DMS79 (cell line): ENCODE results near the gene TYMP.
A peak's percentile ranks its signal among the peaks of the same experiment; 100 is the strongest.

Experiments
- DNase-seq: peaks from one replicate; lab custom pipeline; 2025; lab: John Stamatoyannopoulos, UW

The TYMP gene

GRCh38 chr22:50505276-50505775, 24.5 kb downstream of the TYMP start:
- DNase-seq: no peak

- no peak for DNase-seq
Observed at GRCh38 chr22:50504369-50505211, 25.2 kb downstream of the TYMP start.

- no peak for DNase-seq
Observed at GRCh38 chr22:50503475-50504145, 26.2 kb downstream of the TYMP start.

GRCh38 chr22:50502628-50503474, 27.0 kb downstream of the TYMP start:
- no peak for DNase-seq

GRCh38 chr22:50502096-50502495, 27.7 kb downstream of the TYMP start:
- DNase-seq: no peak

- DNase-seq: no peak
Observed at GRCh38 chr22:50500452-50500851, 29.4 kb downstream of the TYMP start.

GRCh38 chr22:50498322-50498890, 31.4 kb downstream of the TYMP start:
- peak; percentile 38 for DNase-seq

- DNase-seq: no peak
Observed at GRCh38 chr22:50497093-50497492, 32.7 kb downstream of the TYMP start.

- DNase-seq: no peak
Observed at GRCh38 chr22:50490531-50491308, 39.1 kb downstream of the TYMP start.

GRCh38 chr22:50489363-50490243, 40.2 kb downstream of the TYMP start:
- DNase-seq: no peak

GRCh38 chr22:50488886-50489285, 40.9 kb downstream of the TYMP start:
- DNase-seq: no peak

- DNase-seq: no peak
Observed at GRCh38 chr22:50488006-50488677, 41.7 kb downstream of the TYMP start.

- DNase-seq: no peak
Observed at GRCh38 chr22:50487290-50488005, 42.4 kb downstream of the TYMP start.

GRCh38 chr22:50486561-50487289, 43.1 kb downstream of the TYMP start, which contains the start of gene MIOX:
Gene MIOX, plus strand, starts transcription at chr22:50486859. Its CDS starts 39 bp downstream, at chr22:50486898.
- no peak for DNase-seq

GRCh38 chr22:50485221-50486131, 44.3 kb downstream of the TYMP start:
- DNase-seq: no peak

GRCh38 chr22:50483977-50484853, 45.6 kb downstream of the TYMP start:
- DNase-seq: no peak
